GM18520 (cell line): ENCODE results near the gene ZNF385B.

Experiments
- ATAC-seq: cut with Tn5 transposase; IDR thresholded peaks from one replicate; pipeline ENCODE4 v1.9.1; 2021; ENCODE audit not compliant: unreplicated experiment

Gene ZNF385B

GRCh38 chr2:179449010-179449409, 412.4 kb downstream of the ZNF385B start:
- peak; percentile 69 for ATAC-seq

- no peak for ATAC-seq
Measured at GRCh38 chr2:179447839-179448447, 413.5 kb downstream of the ZNF385B start.

- ATAC-seq: no peak
Measured at GRCh38 chr2:179447421-179447820, 414.0 kb downstream of the ZNF385B start.

- ATAC-seq: no peak
Measured at GRCh38 chr2:179446476-179447141, 414.8 kb downstream of the ZNF385B start.

GRCh38 chr2:179444056-179444455, 417.4 kb downstream of the ZNF385B start:
- ATAC-seq: no peak

GRCh38 chr2:179443180-179443579, 418.2 kb downstream of the ZNF385B start:
- ATAC-seq: no peak

GRCh38 chr2:179442206-179442605, 419.2 kb downstream of the ZNF385B start:
- ATAC-seq: no peak

GRCh38 chr2:179441551-179441950, 419.9 kb downstream of the ZNF385B start:
- no peak for ATAC-seq

- ATAC-seq: no peak
Measured at GRCh38 chr2:179440642-179441251, 420.7 kb downstream of the ZNF385B start.

- no peak for ATAC-seq
Measured at GRCh38 chr2:179438654-179439053, 422.8 kb downstream of the ZNF385B start.

- no peak for ATAC-seq
Measured at GRCh38 chr2:179437430-179437829, 424.0 kb downstream of the ZNF385B start.

GRCh38 chr2:179435566-179435965, 425.8 kb downstream of the ZNF385B start:
- no peak for ATAC-seq

- no peak for ATAC-seq
Measured at GRCh38 chr2:179435000-179435399, 426.4 kb downstream of the ZNF385B start.

GRCh38 chr2:179434357-179434756, 427.1 kb downstream of the ZNF385B start:
- ATAC-seq: no peak

- ATAC-seq: no peak
Measured at GRCh38 chr2:179432751-179433150, 428.7 kb downstream of the ZNF385B start.

- no peak for ATAC-seq
Measured at GRCh38 chr2:179429597-179429996, 431.8 kb downstream of the ZNF385B start.

- ATAC-seq: no peak
Measured at GRCh38 chr2:179429060-179429471, 432.3 kb downstream of the ZNF385B start.

- ATAC-seq: no peak
Measured at GRCh38 chr2:179428649-179429048, 432.8 kb downstream of the ZNF385B start.

- no peak for ATAC-seq
Measured at GRCh38 chr2:179427065-179427464, 434.3 kb downstream of the ZNF385B start.

GRCh38 chr2:179424571-179424970, 436.8 kb downstream of the ZNF385B start:
- no peak for ATAC-seq

- ATAC-seq: peak; percentile 57
Measured at GRCh38 chr2:179422037-179422643, 439.3 kb downstream of the ZNF385B start.

- no peak for ATAC-seq
Measured at GRCh38 chr2:179417436-179417949, 443.9 kb downstream of the ZNF385B start.
